GM18517 (cell line): ENCODE data around the gene WWOX.
"Not testable (repeated sequence)": the region's sequence is repeated elsewhere in the genome, so short reads cannot be mapped to it uniquely, and the experiment has no call there.

Experiments used
- ATAC-seq: cut with Tn5 transposase; IDR thresholded peaks from one replicate; pipeline ENCODE4 v1.9.1; 2021; ENCODE audit warnings: mild to moderate bottlenecking, moderate library complexity; ENCODE audit not compliant: unreplicated experiment

Gene WWOX

GRCh38 chr16:78513838-78514237, 414.4 kb downstream of the WWOX start:
- no peak for ATAC-seq

GRCh38 chr16:78514888-78515287, 415.4 kb downstream of the WWOX start:
- not testable (repeated sequence) for ATAC-seq

GRCh38 chr16:78515421-78515820, 416.0 kb downstream of the WWOX start:
- ATAC-seq: no peak

GRCh38 chr16:78516006-78516736, 416.7 kb downstream of the WWOX start:
- no peak for ATAC-seq

GRCh38 chr16:78519896-78520295, 420.4 kb downstream of the WWOX start:
- ATAC-seq: no peak

DNA sequence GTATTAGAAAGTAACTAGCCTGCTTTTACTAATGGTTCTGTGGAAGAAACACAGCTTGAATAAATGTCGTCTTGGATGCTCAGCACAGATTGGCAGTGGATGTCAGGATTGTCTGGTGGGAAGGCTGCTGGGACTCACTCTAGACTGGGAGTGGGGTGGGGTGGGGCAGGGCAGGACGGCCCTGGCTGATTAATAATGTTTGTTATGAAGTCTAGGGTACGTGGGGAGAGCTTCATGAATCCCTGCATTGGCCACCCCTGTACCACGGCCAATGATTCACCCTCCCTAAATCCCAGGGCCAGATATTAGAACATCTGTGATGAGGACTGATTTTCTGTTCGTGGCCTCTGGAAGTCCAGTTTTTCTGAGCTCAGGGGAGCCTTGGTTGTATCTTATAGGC, 421.0 kb downstream of the WWOX start:
- no peak for ATAC-seq

- ATAC-seq: no peak
Measured at GRCh38 chr16:78522327-78522726, 422.9 kb downstream of the WWOX start.

- ATAC-seq: no peak
Measured at GRCh38 chr16:78523212-78523985, 423.9 kb downstream of the WWOX start.

DNA sequence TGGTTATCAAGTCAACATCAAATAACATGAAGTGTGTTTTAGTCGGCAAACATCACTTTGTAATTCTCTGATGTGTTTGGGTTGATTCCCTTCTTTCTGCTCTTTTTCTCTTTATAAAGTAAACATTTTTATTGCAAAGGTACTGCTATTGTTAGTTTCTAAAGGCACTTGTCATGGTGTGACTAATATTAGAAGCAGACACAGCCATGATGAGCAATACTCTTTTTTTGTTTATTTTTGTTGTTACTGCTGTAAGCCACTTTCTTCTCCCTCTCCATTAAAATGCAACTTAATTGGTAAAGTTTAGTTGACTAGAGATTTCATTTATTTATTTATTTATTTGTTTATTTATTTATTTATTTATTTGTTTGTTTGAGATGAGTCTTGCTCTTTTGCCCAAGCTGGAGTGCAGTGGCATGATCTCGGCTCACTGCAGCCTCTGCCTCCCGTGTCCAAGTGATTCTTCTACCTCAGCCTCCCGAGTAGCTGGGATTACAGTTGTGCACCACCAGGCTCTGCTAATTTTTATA, 424.7 kb downstream of the WWOX start:
- no peak for ATAC-seq

- ATAC-seq: no peak
Measured at GRCh38 chr16:78528265-78528664, 428.8 kb downstream of the WWOX start.

DNA sequence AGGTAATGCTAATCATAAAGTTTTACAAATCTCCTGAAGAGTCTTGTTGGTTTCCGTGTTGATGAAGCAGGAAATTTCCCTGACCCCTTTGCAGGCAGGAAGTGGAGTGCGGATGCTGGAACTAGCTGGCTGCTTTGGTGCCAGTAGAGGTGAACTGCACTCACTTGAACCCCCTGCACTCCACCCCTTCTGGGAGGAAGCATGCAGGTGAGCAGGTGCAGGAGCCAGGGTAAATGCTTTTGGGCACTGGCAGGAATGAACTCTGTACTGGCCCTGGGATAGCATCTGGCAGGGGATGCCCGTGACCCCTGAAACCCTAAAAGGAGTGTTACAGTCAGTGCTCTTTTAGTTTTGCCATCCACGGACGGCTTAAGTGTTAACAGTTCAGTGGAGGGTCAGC, 430.4 kb downstream of the WWOX start:
- no peak for ATAC-seq

- ATAC-seq: no peak
Measured at GRCh38 chr16:78530283-78530682, 430.8 kb downstream of the WWOX start.

GRCh38 chr16:78535098-78535497, 435.6 kb downstream of the WWOX start:
- no peak for ATAC-seq

- no peak for ATAC-seq
Measured at GRCh38 chr16:78537511-78537910, 438.1 kb downstream of the WWOX start.

GRCh38 chr16:78538292-78538691, 438.8 kb downstream of the WWOX start:
- ATAC-seq: no peak

- no peak for ATAC-seq
Measured at GRCh38 chr16:78538919-78539318, 439.5 kb downstream of the WWOX start.

GRCh38 chr16:78542419-78542818, 443.0 kb downstream of the WWOX start:
- no peak for ATAC-seq

DNA sequence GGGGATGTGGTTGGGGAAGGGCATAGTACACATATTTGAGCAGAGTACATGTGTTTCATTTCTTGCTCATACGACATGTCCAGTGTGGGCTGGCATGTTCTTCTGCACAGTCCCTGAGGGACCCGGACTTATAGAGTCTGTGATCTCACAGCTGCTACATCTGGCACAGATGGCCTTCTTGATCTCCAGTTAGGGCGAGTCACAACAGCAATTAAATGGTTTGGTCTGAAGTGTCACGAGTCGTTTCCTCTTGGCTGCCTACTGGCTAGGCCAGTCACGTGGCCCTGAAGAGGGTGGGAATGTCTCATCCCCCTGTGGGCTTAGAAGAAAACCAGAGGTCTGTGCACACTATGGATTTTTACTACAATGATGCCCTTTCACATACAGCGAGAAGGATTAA, 443.6 kb downstream of the WWOX start:
- no peak for ATAC-seq

DNA sequence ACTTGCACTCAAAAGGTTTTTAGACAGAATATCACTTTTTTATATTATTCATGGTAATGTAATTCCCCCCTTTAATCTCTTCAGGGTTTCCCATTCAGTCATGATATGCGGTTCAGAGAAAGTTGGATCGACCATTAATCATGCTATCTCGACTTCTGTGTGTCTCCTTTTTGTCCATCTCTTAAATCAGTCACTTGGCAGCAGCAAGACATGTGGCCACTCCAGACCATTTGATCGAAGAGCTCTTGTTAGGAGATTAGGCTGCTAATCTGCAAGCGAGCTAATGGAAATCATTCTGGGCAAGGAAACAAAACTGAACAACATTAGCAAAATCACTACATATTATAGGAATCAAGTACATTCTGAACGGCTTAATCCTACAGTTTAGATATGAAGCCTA, 449.9 kb downstream of the WWOX start:
- no peak for ATAC-seq

- ATAC-seq: no peak
Measured at GRCh38 chr16:78551487-78552085, 452.1 kb downstream of the WWOX start.

DNA sequence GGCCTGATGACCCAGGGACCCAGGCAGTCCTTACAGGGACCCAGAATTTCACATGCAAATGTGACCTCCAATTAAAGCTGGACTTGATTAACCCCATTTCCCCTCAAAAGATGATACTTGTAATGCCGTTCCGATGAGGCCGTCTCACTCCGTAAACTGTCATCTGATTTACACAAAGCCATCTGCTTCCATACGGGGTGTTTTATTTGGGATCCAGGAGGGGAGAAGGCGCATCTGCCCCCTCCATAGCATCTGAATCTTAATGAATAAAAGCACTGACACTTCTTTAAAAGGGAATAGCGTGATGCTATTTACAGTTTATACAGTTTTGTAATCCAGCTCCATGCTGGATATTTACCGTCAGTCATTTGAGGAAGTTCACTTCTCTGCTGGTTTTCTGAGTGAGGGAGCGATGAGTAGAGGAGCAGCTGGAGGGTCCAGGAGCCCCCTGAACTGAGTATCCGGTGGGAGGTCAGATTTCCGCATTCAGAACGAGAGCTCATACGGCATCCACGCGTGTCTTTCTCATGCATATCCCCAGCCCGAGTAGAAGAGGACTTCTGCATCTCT, 452.7 kb downstream of the WWOX start:
- no peak for ATAC-seq
